GDM1 (cell line): ENCODE measurements around the gene SLC38A8.

Experiments
- DNase-seq: peaks from one replicate; lab custom pipeline; 2025; lab: John Stamatoyannopoulos, UW

SLC38A8 gene

DNA sequence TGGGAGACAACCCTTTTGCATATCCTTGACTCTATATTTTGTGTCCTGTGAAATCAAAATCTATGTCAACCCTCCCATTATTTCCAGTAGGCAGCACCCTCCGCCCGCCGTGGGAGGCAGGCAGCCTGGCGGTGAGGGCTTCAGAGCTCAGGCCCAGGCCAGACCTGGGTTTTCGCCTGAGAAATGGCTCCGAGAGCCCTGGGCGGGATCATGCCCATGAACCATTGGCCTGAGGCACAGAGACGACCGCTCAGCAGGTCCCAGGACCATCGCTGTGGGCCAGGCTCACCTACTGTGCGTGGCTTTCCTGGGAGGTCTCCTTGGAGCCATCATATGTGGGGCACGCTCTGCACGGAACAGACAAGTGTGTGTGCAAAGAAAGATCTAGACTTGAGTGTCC, 6.3 kb upstream of the SLC38A8 start:
- no peak for DNase-seq

DNA sequence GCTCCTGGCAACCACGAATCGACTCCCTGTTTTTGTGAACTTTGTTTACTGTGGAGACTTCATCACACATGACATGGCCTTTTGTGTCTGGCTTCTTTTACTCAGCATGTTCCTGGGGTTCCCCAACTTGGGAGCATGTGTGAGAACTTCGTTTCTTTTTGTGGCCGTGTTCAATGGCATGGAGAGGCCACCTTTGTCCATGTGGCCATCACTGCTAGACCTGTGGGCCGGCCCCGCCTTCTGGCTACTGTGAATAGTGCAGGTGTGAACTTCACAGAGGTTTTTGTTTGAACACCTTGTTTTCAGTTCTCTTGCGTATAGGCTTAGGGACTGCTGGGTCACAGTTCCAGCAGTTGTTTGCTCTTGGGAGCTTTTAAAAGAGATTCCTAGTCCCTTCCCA, 5.7 kb upstream of the SLC38A8 start:
- no peak for DNase-seq

DNA sequence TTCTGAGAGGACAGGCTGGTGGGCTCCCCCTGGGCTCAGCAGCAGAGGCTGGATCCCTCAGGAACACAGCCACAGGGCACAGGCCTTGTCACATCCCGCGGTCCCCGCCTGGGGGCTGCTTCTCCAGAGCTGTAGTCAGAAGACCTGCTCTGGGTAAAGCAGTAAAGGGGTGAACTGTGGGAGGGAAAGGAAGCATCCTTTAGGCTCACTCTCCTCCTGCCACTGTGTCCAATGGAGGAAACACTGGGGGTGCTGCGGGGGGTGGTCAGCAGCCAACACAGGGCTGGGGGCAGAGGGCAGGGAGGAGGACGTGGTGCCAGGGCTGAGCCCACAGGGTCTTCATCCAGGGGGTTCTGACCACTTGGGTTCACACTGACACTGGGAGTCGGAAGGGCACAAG, 5.0 kb upstream of the SLC38A8 start:
- no peak for DNase-seq

DNA sequence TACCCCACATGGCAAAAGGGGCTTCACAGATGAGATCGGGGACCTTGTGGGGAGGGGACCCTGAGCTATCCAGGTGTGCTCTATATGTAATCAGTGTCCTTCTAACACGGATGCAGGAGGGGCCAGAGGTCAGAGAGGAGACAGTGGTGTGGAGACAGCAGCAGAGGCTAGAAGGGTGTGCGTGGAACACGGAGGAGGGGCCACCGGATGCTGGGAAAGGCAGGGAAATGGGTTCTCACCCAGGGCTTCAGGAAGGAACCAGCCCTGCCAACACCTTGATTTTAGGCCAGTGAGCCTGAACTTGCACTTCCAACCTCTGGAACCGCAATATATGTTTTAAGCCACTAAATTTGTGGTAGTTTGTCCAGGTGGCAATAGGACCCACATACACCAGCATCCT, 4.6 kb upstream of the SLC38A8 start:
- no peak for DNase-seq

DNA sequence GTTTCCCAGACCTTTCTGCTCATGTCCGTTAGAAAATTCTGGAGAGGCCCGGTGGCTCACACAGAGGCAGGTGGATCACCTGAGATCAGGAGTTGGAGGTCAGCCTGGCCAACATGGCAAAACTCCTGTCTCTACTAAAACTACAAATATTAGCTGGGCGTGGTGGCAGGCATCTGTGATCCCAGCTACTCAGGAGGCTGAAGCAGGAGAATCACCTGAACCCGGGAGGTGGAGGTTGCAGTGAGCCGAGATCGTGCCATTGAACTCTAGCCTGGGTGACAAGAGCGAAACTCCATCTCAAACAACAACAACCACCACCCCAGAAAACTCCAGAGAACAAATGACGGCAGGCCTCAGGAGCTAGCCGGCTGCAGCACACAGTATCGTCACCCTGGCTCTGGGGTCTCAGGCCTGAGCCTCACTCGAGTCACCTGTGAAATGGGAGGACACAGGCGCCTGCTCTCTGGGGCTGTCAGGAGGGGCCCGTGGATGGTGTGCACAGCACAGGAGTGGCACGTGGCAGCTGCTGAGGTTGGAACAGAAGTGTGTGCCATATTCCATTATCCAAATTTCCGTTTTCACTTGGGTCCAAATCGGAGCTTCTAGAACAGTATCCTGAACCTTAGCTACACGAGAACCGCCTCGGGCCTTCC, 3.3 kb upstream of the SLC38A8 start:
- DNase-seq = no peak

DNA sequence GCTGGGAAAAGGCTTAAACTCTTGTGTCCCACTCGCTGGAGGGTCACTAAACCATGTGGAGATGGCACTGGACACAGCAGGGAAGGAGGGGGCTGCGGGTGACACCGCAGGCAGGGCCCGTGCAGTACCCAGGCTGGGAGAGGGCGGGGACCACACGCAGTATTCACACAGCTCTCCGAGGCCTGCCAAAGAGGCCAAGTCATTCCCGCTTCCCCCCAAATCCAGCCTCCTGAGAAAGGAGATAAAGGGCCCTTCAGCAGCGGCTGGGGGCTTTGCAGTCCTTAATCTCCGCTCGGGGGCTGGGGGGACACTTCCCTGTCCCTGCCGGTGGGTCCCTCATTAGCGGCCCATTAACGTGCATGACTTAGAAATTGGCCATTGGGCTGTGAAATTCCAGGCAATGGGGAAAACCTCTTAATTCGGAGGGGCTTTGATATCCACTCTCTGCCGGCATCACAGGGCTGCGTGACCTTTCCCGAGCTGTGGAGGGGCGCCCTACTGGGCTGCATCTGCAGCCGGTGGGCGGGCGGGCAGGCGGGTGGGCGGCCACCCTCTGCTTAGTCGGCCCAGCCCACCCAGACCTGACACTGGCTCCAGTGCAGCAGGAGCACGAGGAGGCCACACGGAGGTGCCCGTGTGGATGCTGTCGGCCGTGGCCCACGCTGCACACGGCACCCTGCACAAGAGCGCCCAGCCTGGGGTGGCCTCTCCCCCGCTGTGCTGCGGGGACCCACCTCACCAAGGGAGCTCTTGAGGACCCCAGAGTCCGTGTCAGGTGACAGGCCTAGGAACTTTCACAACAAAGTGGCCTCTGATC, 2.6 kb upstream of the SLC38A8 start:
- DNase-seq = no peak

DNA sequence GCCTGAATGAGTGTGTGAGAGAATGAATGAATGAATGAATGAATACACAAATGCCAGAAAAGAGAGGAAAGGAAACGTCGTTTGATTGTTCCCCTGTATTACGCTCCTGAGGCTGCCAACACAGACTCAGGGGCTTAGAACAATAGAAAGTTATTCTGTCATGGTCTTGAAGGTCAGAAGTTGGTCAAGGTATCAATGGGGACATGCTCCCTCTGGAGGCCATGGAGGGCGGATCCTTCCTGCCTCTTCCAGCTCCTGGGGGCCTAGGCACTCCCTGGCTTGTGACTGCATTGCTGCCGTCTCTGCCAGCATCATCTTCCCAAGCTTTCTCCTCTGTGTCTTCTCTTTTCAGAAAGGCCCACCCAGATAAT, 1.5 kb upstream of the SLC38A8 start:
- DNase-seq = no peak

DNA sequence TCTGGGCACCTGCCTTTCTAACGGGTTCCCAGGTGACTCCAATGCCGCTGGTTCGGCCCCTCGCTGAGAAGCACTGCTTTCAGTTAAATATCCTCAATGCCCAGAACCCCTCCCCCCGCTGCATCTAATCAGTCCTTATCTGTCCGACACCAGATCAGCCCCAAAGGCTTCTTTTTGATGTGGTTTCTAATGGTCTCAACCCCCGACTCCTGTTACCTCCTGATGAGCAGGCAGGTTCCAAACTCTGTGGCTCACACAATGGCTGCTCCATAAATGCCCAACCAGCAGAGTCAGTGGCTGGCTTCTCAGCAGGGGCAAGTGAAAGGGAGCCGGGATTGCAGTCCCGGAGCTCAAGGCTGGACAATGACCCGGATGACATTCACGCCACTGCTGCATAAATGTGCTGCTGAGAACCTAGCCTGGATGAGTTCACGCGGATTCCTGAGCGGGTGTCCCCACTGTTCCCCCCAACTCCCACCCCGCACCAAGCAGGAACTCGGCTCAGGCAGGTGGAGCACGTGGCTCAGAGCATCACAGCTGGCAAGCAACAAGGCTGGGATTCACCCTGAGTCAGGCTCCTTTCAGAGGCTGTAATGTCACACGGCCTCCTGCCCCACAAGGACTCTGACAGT, 1.0 kb upstream of the SLC38A8 start:
- no peak for DNase-seq

DNA sequence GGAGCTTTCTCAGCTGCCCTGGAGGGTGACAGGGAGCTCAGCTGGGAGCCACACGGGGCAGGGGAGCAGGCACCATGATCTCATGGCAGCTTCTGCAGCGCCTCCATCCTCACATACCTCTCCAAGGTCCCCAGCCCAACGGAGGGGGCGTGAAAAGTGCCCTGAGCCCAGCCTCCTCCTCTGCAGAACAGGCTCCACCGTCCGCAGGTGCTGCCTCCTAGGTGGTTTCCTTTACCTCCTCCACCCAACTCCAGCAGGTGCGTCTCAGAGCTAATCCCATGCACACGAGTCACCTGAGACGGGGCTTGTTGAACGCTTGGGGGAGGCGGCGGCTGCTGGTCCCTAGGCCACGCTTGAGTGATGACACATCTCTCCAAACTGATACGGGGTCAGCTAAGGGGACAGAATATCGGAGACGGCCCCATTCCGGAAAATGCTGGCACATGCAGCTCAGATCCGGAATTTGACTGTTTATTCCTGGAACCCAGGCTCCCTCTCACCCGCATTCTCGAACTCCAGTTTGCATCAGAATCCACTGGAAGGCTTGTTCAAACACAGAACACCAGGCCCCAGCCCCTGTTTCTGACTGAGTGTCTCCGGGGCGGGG, 387 bp upstream of the SLC38A8 start:
- no peak for DNase-seq

DNA sequence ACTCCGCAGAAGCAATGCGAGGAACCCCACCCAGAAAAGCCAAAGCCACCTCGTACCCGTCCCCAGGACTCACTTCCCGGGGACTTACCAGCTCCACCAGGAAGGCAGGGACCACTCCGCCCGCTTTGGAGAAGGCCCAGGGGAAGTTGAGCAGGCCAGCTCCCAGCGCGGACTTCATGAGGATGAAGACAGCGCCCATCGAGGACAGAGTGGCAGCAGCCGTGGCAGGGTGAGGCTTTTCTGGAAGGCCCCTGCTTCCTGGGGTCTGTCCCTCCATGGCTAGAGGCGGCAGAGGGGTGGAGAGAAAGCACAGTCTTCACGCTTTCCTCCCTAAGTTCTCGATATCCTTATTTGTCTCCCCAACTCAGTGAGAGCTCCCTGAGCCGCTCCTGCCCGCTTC, 714 bp downstream of the SLC38A8 start:
- DNase-seq = no peak

DNA sequence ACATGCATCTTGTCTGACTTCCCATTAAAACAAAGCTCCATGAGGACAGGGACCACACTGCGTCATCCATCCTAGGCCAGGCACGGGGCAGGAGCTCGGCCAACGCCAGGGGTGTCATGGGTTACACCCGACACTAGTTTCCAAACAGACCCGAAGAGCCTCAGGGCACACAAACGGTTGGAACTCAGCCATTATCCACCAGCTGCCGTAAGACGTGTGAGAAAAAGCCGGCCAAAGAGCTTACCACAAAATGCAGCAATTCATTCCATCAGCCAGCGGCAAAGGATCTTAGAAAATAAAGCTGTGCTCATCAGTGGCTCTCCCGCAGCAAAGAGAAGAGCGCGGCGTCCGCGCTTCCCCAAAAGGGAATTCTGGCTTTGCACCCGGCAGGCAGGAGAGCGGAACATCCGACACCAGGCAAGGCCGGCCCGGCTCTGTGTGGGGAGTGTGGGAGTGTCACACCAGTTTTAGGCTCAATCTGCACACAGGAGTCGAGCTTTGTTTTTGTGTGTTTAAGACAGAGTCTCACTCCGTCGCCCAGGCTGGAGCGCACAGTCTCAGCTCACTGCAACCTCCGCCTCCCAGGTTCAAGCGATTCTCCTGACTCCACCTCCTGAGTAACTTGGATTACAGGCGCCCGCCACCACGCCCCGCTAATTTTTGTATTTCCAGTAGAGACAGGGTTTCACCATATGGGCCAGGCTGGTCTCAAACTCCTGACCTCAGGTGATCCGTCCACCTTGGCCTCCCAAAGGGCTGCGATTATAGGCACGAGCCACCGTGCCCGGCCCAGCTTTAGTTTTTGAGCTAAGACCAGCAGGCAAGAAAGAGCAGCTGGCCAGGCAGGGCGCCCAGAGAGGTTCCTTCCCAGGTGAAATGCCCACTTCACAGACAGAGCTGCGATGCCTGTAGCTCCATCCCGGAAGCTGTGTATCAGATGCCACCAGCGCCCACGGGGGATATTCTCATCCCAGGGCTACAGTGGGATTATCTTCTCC, 1.5 kb downstream of the SLC38A8 start:
- DNase-seq = no peak

DNA sequence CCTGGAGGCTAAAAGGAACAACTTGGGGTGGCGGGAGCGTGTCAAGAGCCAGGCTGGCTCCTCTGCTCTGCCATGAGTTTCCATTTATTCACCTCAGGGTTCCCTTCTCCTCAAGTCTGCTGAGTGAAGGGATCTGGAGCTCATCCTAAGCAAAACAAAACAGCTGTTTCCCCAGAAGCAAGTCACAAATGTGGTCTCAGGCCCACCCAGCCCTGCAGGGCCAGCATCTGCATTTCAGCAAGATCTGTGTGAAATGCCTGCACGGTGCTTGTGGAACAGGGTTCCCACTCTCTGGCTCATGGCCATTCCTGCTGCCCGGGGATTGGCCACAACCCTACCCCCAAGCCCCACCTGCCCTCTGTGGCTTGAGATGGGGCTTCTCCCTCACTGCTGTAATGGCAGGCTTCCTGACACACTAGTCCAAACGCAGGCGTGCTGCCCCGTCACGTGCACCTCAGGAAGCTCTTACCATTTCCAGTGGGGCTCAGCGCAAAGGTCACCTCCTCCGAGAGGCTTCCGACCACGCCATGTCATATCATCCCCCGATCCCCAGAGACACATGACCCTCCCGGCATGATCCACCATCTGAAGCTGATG, 2.3 kb downstream of the SLC38A8 start:
- no peak for DNase-seq

DNA sequence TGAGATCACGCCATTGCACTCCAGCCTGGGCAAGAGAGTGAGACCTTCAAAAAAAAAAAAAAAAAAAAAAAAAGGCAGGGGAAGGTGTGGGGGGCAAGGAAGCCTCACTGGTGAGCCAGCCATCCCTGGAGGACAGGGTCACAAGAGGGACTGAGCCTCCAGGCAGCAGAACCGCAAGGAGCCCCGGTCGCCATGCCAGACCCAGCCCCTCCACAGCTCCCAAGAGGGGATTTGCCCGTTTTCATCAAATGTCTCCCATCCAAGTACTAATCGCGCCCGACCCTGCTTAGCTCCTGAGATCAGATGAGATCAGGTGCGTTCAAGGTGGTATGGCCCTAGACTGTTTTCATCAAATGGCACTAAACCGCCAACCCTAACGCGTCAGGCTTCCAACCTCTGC, 2.9 kb downstream of the SLC38A8 start:
- no peak for DNase-seq

DNA sequence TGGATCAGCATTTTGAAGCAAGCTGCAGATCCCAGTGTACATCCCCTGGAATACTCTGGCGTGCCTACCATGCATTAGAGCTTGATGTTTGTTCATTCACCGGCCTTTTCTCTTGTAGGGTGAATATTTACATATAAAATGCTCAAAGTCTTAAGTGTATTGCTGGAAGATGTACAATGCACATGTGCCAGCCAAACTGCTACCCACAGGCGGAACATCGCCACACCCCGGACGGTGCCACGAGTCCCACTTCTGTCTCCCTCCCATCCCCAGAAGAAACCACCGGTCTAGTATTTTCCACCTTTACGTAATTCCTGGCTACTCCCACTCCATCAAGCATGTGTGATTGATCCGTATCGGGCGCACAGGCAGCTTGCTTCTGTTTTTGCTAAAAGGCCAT, 4.1 kb downstream of the SLC38A8 start:
- no peak for DNase-seq

DNA sequence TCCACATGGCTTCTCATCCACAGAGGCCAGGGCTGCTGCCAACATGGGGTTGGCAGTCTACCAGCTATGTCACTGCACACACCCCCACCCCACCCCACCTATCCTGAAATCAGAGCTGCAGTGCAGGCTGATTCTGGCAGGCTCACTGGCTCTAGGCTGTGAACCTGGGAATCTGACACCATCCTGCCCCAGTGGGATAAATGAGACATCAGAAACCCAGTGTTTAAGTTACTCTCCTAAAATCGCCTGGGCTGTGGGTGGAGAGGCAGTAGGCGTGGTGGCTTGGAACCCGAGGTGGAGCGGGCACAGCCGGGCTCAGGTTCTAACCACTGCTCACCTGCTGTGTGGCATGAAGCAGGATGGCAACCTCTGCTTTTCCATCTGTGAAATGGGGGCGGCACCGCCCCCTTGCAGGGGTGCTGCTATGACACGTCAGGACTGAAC, 5.6 kb downstream of the SLC38A8 start:
- DNase-seq = no peak

DNA sequence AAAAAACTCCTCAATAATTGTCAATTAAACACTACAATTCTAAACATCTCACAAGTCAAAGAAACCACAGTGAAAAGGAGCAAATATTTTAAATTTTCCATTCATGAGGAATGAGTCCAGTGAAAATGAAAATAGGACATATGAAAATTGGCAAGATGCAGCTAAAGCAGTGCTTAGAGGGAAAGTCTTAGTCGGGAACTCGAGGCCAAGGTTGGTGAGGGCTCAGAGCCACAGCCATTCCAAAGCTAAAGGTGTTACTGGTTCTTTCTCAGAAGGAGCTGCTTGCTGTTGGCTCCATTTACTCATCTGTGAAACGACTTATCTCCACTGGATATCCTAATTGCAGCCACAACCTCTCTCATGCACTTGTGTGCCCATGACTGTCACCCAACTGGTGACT, 6.5 kb downstream of the SLC38A8 start:
- no peak for DNase-seq

DNA sequence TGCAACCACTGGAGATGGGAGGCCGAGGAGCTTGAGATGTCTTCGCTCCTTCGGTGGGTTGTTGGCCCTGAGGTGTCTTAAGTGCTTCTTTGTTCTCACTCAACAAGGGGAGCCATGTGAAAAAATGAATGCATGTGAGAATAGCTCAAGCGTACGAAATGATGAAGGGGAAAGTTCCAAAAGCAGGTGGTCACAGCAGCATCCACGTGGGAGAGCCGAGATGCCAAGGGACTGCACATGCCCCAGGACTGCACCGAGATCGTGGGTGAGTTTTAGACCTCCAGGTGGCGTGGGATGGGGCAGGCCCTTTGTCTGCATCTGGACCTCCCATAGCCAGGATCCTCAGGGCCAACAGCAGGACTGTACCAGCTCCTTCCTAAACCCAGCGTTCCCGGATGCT, 8.1 kb downstream of the SLC38A8 start:
- DNase-seq = no peak

DNA sequence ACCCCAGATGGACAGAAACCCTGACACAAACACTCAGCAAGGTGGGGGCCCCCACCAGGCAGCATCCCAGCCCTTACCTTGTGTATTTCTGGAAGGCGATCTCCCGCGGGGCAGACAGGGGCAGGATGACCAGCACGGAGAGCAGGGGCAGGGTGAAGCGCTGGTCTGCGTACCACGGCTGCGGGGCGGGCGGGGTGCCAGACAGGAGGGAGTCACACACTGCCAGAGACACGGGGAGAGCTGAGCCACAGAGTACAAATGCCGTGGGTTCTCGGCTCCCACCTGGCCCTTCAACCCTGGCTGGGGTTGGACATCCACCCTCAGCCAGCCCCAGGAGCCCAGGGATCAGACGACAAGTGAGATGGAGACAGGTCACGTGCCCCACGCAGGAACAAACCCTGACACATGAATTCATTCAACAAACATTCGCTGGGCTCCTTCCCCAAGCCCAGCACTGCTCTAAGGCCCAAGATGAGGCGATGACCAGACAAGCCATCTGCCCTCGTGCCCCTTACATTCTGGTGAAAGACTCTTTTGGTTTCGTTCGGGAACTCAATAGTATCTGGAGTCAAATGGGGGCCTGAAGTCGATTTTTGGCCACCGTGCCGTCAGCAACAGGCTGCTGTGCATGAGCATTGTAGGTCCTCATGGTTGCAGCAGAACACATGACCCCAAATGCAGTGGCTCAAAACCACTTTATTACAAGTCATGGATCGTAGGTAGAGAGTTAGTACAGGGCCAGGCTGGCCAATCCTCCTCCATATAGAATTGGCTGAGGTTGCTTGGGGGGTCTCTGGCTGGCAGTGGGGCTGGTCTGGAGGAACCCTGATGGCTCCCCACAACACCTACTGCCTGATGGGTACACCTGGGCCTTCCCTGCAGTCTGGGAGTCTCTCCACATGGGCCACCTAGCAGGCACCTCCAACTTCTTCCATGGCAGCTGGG, 9.1 kb downstream of the SLC38A8 start:
- no peak for DNase-seq

DNA sequence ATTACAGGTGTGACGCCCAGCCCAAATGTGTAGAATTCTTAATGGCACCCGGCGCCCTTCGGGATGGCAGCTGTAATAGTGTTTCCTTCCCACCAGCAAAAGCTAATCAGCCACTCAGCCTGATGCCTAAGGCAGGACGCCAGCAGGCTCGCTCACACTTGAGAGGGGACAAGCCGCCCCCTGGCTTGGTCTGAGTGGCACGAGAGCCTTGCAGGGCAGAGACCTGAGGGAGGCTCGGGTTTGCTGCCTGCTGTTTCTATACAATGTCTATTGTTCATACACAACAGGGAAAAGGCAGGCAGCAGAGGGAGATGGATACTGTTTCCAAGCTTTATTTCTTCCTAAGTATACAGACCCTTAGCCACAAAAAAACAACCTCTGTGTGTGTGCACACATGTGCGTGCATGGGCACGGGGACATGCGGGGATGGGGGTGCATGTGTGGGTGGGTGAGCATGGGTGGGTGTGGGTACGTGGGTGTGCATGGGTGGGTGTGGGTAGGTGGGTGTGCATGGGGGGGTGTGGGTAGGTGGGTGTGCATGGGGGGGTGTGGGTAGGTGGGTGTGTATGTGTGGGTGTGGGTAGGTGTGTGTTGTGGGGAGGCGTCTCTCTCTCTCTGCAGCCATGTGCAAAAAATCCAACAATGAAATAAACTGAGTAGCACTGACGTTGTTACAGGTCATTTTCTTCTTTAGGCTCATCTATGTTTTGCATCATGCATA, 10.0 kb downstream of the SLC38A8 start:
- no peak for DNase-seq
